Measurements from ENCODE around the gene FGF1. TPM values are rescaled to one million over a fixed set of nuclear protein-coding genes. Genes with fewer than 3 reads are reported as not detected.
"Not testable (repeated sequence)": the region's sequence is repeated elsewhere in the genome, so short reads cannot be mapped to it uniquely, and the experiment has no call there.

The FGF1 gene
- total RNA-seq, 4 donors from 2014 or later = 0.38 to 5.4 (median 0.65) TPM

DNA sequence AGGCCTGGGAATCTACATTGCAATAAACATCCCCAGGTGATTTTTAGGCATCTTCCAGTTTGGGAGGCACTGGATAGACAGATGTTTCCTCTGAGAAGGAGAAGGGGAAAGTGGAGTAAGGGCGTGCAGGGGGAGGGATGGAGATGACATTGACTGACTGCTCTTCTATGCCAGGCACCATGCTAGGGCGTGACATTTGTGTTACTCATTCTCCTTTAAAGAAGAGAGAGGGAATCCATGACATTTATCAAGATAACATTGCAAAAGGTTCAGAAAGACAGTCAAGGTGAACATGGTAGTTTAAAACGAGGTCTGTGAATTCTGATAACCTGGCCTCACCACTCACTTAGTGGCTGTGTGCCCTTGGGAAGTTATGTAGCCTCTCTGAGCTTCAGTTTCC is 35.8 kb downstream of the FGF1 start:
- no peak overlapping the region for H3K4me3 ChIP-seq (ENCODE audit: low read depth, poor library complexity, severe bottlenecking)
- intact Hi-C loops (cut with DNase I; ENCODE audit: low total_unique reads) = loop anchor here (5.0 kb wide), 1 partner anchor 47 kb away; no protein-coding TSS in a partner anchor
- DNase-seq (ENCODE audit: low spot score in 2 of 2) = no peak
- no peak for TF ChIP-seq POLR2A (IDR thresholded peaks at IDR 0.05)
- TF ChIP-seq, protein P1, sequence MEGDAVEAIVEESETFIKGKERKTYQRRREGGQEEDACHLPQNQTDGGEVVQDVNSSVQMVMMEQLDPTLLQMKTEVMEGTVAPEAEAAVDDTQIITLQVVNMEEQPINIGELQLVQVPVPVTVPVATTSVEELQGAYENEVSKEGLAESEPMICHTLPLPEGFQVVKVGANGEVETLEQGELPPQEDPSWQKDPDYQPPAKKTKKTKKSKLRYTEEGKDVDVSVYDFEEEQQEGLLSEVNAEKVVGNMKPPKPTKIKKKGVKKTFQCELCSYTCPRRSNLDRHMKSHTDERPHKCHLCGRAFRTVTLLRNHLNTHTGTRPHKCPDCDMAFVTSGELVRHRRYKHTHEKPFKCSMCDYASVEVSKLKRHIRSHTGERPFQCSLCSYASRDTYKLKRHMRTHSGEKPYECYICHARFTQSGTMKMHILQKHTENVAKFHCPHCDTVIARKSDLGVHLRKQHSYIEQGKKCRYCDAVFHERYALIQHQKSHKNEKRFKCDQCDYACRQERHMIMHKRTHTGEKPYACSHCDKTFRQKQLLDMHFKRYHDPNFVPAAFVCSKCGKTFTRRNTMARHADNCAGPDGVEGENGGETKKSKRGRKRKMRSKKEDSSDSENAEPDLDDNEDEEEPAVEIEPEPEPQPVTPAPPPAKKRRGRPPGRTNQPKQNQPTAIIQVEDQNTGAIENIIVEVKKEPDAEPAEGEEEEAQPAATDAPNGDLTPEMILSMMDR (IDR thresholded peaks at IDR 0.05) = no peak
- 60 to 75% methylated on average over 3 of the region's 3 CpGs for WGBS, 2 donors

GRCh38 chr5:142648108-142648507 is 37.8 kb downstream of the FGF1 start:
- H3K4me3 ChIP-seq (ENCODE audit: low read depth, poor library complexity, severe bottlenecking); intact Hi-C loops (cut with DNase I; ENCODE audit: low total_unique reads); DNase-seq (ENCODE audit: low spot score in 2 of 2): not testable (repeated sequence)
- 90 to 97% methylated on average over 3 of the region's 3 CpGs for WGBS, 2 donors

DNA sequence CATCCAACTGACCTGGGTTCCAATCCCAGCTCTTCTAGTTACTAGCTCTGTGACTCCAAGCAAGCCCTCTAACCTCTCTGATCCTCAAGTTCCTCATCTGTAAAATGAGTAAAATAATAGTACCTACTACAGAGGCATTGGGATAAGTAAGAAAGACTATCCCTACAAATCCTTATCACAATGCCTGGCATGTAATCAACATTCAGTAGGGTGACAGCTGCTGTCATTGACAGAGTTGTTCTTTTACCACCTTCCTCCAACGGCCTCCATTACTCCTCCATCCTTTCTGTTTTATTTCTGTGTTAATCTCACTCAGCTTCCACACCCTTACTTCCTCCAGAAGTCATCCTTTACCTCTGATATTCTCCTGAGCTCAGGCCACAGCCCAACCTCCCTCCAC is 40.4 kb downstream of the FGF1 start:
- H3K4me3 ChIP-seq (ENCODE audit: low read depth, poor library complexity, severe bottlenecking) = no peak overlapping the region
- DNase-seq (ENCODE audit: low spot score in 2 of 2) = no peak
- TF ChIP-seq, protein P1 (IDR thresholded peaks at IDR 0.05) = no peak
- no peak for TF ChIP-seq POLR2A (IDR thresholded peaks at IDR 0.05)
- intact Hi-C loops (cut with DNase I; ENCODE audit: low total_unique reads) = no loop called here
- 68 to 74% methylated on average over 1 of the region's 1 CpG for WGBS, 2 donors

DNA sequence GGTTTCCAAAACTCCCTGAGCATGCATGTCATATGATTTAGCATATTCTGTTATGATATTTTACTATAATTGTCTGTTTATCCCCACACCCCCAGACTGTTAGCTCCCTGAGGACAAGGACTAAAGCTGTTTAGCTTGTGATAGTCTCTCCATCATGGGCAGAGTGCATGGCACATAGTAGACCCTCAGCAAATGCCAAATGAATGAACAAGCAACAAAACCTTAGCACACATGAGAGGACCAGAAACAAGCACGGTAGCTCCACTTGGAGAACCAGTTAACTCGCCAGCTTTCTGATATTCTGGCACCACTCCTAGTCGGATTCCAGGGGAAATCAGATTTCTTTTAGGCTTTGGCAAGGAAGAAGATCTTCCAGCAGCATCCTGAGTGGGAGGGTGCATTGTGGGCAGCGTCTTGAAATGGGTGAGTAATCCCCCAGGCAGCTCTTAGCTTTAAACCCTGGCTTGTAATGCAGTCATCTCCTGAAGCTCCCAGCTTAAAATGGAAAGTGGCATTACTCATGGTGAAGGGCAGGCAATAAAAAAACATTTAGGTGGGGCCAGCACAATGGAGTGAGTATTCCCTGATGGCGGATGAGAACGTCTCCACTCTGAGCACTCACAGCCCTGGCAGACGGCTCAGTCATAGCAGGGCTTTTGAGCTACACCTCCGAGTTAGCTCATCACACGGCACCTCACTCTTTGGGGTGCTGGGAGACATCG is 41.1 kb downstream of the FGF1 start:
- no peak overlapping the region for H3K4me3 ChIP-seq (ENCODE audit: low read depth, poor library complexity, severe bottlenecking)
- intact Hi-C loops (cut with DNase I; ENCODE audit: low total_unique reads) = no loop called here
- DNase-seq (ENCODE audit: low spot score in 2 of 2) = no peak
- WGBS, 2 donors = 22 to 24% methylated on average over 10 of the region's 10 CpGs
- TF ChIP-seq, protein P1 (IDR thresholded peaks at IDR 0.05) = no peak
- no peak for TF ChIP-seq POLR2A (IDR thresholded peaks at IDR 0.05)

GRCh38 chr5:142644127-142644526 is 41.8 kb downstream of the FGF1 start:
- no peak for TF ChIP-seq POLR2A (IDR thresholded peaks at IDR 0.05)
- TF ChIP-seq, protein P1 (IDR thresholded peaks at IDR 0.05) = no peak
- WGBS, 2 donors = 71 to 72% methylated on average over 5 of the region's 5 CpGs
- no peak overlapping the region for H3K4me3 ChIP-seq (ENCODE audit: low read depth, poor library complexity, severe bottlenecking)
- no peak for DNase-seq (ENCODE audit: low spot score in 2 of 2)
- intact Hi-C loops (cut with DNase I; ENCODE audit: low total_unique reads) = no loop called here

- TF ChIP-seq POLR2A (IDR thresholded peaks at IDR 0.05) = no peak
- TF ChIP-seq, protein P1 (IDR thresholded peaks at IDR 0.05) = no peak
- intact Hi-C loops (cut with DNase I; ENCODE audit: low total_unique reads) = no loop called here
- 72 to 79% methylated on average over 5 of the region's 5 CpGs for WGBS, 2 donors
- no peak overlapping the region for H3K4me3 ChIP-seq (ENCODE audit: low read depth, poor library complexity, severe bottlenecking)
- DNase-seq (ENCODE audit: low spot score in 2 of 2) = no peak
These were observed 42.3 kb downstream of the FGF1 start for GRCh38 chr5:142643634-142644033.
